Measurements from ENCODE around the gene MPZL1. TPM values are rescaled to one million over a fixed set of nuclear protein-coding genes. Genes with fewer than 3 reads are reported as not detected.
"Not testable (repeated sequence)": the region's sequence is repeated elsewhere in the genome, so short reads cannot be mapped to it uniquely, and the experiment has no call there.

MPZL1 gene
- total RNA-seq, 1 donor from 2014 or later, result 34.4 TPM

GRCh38 chr1:167714439-167715156, 7.2 kb upstream of the MPZL1 start:
- ATAC-seq (ENCODE audit: poor library complexity) (peak; percentile 76), DNase-seq (no peak)
- intact Hi-C loops (cut with DNase I), result no loop called here

GRCh38 chr1:167715157-167715999, 6.4 kb upstream of the MPZL1 start:
- intact Hi-C loops (cut with DNase I), result no loop called here
- peak; percentile 88 for DNase-seq
- ATAC-seq (ENCODE audit: poor library complexity), result peak; percentile 69

GRCh38 chr1:167716000-167716271, 5.8 kb upstream of the MPZL1 start:
- intact Hi-C loops (cut with DNase I), result no loop called here
- DNase-seq (no peak), ATAC-seq (ENCODE audit: poor library complexity) (no peak)

GRCh38 chr1:167717351-167717750, 4.4 kb upstream of the MPZL1 start:
- intact Hi-C loops (cut with DNase I), result no loop called here
- no peak for ATAC-seq (ENCODE audit: poor library complexity)
- no peak for DNase-seq

GRCh38 chr1:167718914-167719691, 2.7 kb upstream of the MPZL1 start:
- DNase-seq, result no peak
- intact Hi-C loops (cut with DNase I), result no loop called here
- ATAC-seq (ENCODE audit: poor library complexity), result no peak

GRCh38 chr1:167719715-167720421, 1.9 kb upstream of the MPZL1 start:
- intact Hi-C loops (cut with DNase I), result loop anchor here (5.0 kb wide), 2 partner anchors 37 to 82 kb away; no protein-coding TSS in a partner anchor
- DNase-seq; ATAC-seq (ENCODE audit: poor library complexity): not testable (repeated sequence)

- DNase-seq (peak; percentile 56), ATAC-seq (ENCODE audit: poor library complexity) (peak; percentile 65)
- intact Hi-C loops (cut with DNase I), result loop anchor here (5.0 kb wide), 2 partner anchors 36 to 81 kb away; no protein-coding TSS in a partner anchor
Observed at GRCh38 chr1:167720965-167721616, 691 bp upstream of the MPZL1 start.

GRCh38 chr1:167722152-167722869, 529 bp downstream of the MPZL1 start:
- ATAC-seq (ENCODE audit: poor library complexity), result peak; percentile 61
- no peak for DNase-seq
- intact Hi-C loops (cut with DNase I), result loop anchor here (5.0 kb wide), 2 partner anchors 35 to 80 kb away; no protein-coding TSS in a partner anchor

- no peak for ATAC-seq (ENCODE audit: poor library complexity)
- DNase-seq, result no peak
- intact Hi-C loops (cut with DNase I), result loop anchor here (5.0 kb wide), 2 partner anchors 34 to 79 kb away; no protein-coding TSS in a partner anchor
Observed at GRCh38 chr1:167722870-167723251, 1.1 kb downstream of the MPZL1 start.

- DNase-seq (no peak), ATAC-seq (ENCODE audit: poor library complexity) (no peak)
- intact Hi-C loops (cut with DNase I), result loop anchor here (5.0 kb wide), 2 partner anchors 33 to 78 kb away; no protein-coding TSS in a partner anchor
Observed at GRCh38 chr1:167723707-167724323, 2.0 kb downstream of the MPZL1 start.

GRCh38 chr1:167726008-167726407, 4.2 kb downstream of the MPZL1 start:
- no peak for DNase-seq
- no peak for ATAC-seq (ENCODE audit: poor library complexity)
- intact Hi-C loops (cut with DNase I), result no loop called here

GRCh38 chr1:167728818-167729410, 7.1 kb downstream of the MPZL1 start:
- no peak for ATAC-seq (ENCODE audit: poor library complexity)
- no peak for DNase-seq
- intact Hi-C loops (cut with DNase I), result no loop called here

- intact Hi-C loops (cut with DNase I), result no loop called here
- DNase-seq (no peak), ATAC-seq (ENCODE audit: poor library complexity) (no peak)
Observed at GRCh38 chr1:167734227-167734626, 12.4 kb downstream of the MPZL1 start.

- intact Hi-C loops (cut with DNase I), result no loop called here
- DNase-seq (no peak), ATAC-seq (ENCODE audit: poor library complexity) (no peak)
Observed at GRCh38 chr1:167734841-167735240, 13.1 kb downstream of the MPZL1 start.

GRCh38 chr1:167737169-167737568, 15.4 kb downstream of the MPZL1 start:
- ATAC-seq (ENCODE audit: poor library complexity), result no peak
- DNase-seq, result no peak
- intact Hi-C loops (cut with DNase I), result no loop called here

GRCh38 chr1:167738158-167738557, 16.4 kb downstream of the MPZL1 start:
- no peak for ATAC-seq (ENCODE audit: poor library complexity)

GRCh38 chr1:167739752-167740151, 18.0 kb downstream of the MPZL1 start:
- no peak for ATAC-seq (ENCODE audit: poor library complexity)
- no peak for DNase-seq
- intact Hi-C loops (cut with DNase I), result no loop called here

More at GRCh38 chr1:167738158-167738557, 16.4 kb downstream of the MPZL1 start:
- DNase-seq, result no peak
- intact Hi-C loops (cut with DNase I), result no loop called here

All from Right ventricle myocardium superior (tissue), 1 donor.